Heart left ventricle (tissue), 13 donors: ENCODE measurements around the gene ABCB9.

Experiments
- CTCF ChIP-seq, 12 donors: fragments of 200-600 bp; sonication (generic) in 4 of 12; IDR thresholded peaks; one replicate each; pipeline versions ENCODE4 v1.5.0 to v1.8.0; 2018 to 2022; ENCODE audit warnings: antibody characterized with exemption in 12 of 12, mild to moderate bottlenecking in 5 of 12
- POLR2A ChIP-seq, 2 donors: fragments of 450-650 bp; IDR thresholded peaks; one replicate each; pipeline ENCODE4 v1.6.1; 2017; ENCODE audit warnings: antibody characterized with exemption in 2 of 2, mild to moderate bottlenecking in 2 of 2, moderate library complexity in 2 of 2
- donor health status: ischemic (EF 13 %, LVEDD 7.1; RV severe dilation, severe dysfunction).
- donor health status: DM: no; HTN: yes; CAD: no.
- donor health status: DM: no; HTN: no; CAD: no.
- donor health status: ischemic (EF 25% LVEDD 6.9; RV normal size, moderate dysfunction).
- donor health status: ischemic (EF 25% LVEDD 5.7; RV mildly dilated, moderate dysfunction).
- donor health status: ischemic (EF 35%, LVEDD 5.7; RV mildly dilated, moderate dysfunction).
- donor health status: nonischemic (EF 11% LVEDD 7.7; RV severe dilation, severe dysfunction).
- donor health status: DM: yes; HTN: yes; CAD: no.
- donor health status: PGD.
- donor health status: ischemic (EF 29% LVEDD 5.4; RV normal size, mild dysfunction).
- donor health status: nonischemic (EF 23%, LVEDD 6.1; RV moderate dilation, normal function).

- TF ChIP-seq POLR2A (IDR thresholded peaks at IDR 0.05) (no peak), CTCF (IDR thresholded peaks at IDR 0.05) (no peak)
These were observed 6.6 kb downstream of the ABCB9 start for GRCh38 chr12:122959566-122960192.
